Measurements from ENCODE around the gene SVIL.

The SVIL gene

DNA sequence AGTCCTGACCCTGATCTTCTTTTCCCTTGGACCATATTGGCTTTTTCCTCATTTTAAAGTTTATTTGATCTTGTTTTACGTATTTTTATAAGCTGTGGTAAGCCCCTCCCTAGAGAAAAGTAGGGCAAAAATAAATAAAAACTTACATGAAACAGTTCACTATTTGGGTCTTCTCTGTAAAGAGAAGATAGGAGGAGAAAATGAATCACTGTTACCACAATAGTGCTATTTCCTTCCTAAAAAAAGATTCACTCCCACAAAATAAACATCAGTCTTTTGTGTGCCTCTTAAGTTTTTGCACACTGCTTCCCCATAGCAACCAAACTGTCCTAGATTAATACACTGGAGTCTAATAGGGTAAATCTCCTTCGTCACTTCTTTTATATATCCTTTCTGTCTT, 1.4 kb upstream of the SVIL start:
- Histone ChIP-seq H3K4me2 (ENCODE audit: low read length) (no peak overlapping the region), H4K8ac (ENCODE audit: low read depth, low read length) (no peak overlapping the region), H3K4me3 (ENCODE audit: low read depth, low read length) (no peak overlapping the region), H4K91ac (ENCODE audit: low read depth, low read length) (no peak overlapping the region), H3K9me3 (ENCODE audit: insufficient read depth, low read depth, low read length) (peaks cover 1% of the 10 kb centered on the region), H4K12ac (ENCODE audit: low read depth, low read length) (no peak overlapping the region), H3K14ac (ENCODE audit: low read length) (no peak overlapping the region), H2BK12ac (ENCODE audit: low read length) (no peak overlapping the region), H2BK5ac (ENCODE audit: low read depth, low read length, poor library complexity) (no peak overlapping the region), H2AK5ac (ENCODE audit: low read length) (no peak overlapping the region), H3K18ac (ENCODE audit: low read length) (no peak overlapping the region), H2BK120ac (ENCODE audit: insufficient read depth, low read length, poor library complexity) (no peak overlapping the region), H3K79me2 (ENCODE audit: control insufficient read depth, insufficient read depth, low read length, poor library complexity) (no peaks in the 10 kb centered on the region), H2AFZ (ENCODE audit: insufficient read depth, low read length, poor library complexity) (no peak overlapping the region), H3K4ac (ENCODE audit: low read depth, low read length) (no peak overlapping the region), H3K9ac (ENCODE audit: low read length) (no peak overlapping the region), H3K27me3 (ENCODE audit: insufficient read depth, low read length) (no peaks in the 10 kb centered on the region), H3K23ac (ENCODE audit: low read length) (no peak overlapping the region), H3K79me1 (ENCODE audit: low read length) (peaks cover 3% of the 10 kb centered on the region), H3K4me1 (ENCODE audit: control insufficient read depth in 1 of 2, insufficient read depth in 2 of 2, low read length in 2 of 2) (peaks cover 3 to 6% of the 10 kb centered on the region in 2 experiments), H3K27ac (ENCODE audit: low read depth, low read length) (no peak overlapping the region), H3K36me3 (ENCODE audit: control insufficient read depth in 1 of 2, insufficient read depth in 2 of 2, low read length in 2 of 2) (peaks cover 5 to 7% of the 10 kb centered on the region in 2 experiments)
- no peak for DNase-seq
- WGBS (ENCODE audit: extremely low coverage, insufficient coverage, insufficient read length): no CpG with 5 or more reads among the region's 2 CpGs

DNA sequence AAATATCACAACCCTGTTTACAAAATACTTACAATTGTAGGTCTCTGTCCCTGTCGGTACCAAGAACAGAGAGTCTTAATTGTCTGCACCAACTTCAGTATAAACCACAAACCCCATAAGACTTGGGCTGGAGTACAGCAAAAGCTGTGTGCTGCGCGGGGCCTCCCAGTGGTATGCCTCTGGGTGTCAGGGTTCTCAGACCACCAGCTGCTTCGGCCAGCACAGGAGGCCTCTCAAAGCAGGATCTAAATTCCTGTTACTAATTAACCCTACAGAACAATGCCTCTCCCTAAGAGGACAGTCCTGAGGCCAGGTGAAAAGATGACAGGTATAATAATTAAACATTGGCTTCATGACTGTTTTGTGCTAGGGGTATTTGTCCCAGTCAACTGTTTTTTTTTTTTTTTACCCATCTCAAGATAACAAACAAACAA, 957 bp upstream of the SVIL start:
- no peak overlapping the region for H2AK5ac ChIP-seq (ENCODE audit: low read length)
- no peak overlapping the region for H4K91ac ChIP-seq (ENCODE audit: low read depth, low read length)
- H3K27ac ChIP-seq (ENCODE audit: low read depth, low read length): no peak overlapping the region
- peaks cover 3 to 6% of the 10 kb centered on the region in 2 experiments for H3K4me1 ChIP-seq (ENCODE audit: control insufficient read depth in 1 of 2, insufficient read depth in 2 of 2, low read length in 2 of 2)
- H3K4me2 ChIP-seq (ENCODE audit: low read length): no peak overlapping the region
- H3K36me3 ChIP-seq (ENCODE audit: control insufficient read depth in 1 of 2, insufficient read depth in 2 of 2, low read length in 2 of 2): peaks cover 5 to 6% of the 10 kb centered on the region in 2 experiments
- no peak overlapping the region for H2BK5ac ChIP-seq (ENCODE audit: low read depth, low read length, poor library complexity)
- H3K18ac ChIP-seq (ENCODE audit: low read length): no peak overlapping the region
- H4K8ac ChIP-seq (ENCODE audit: low read depth, low read length): no peak overlapping the region
- H2BK120ac ChIP-seq (ENCODE audit: insufficient read depth, low read length, poor library complexity): no peak overlapping the region
- no CpG with 5 or more reads among the region's 4 CpGs for WGBS (ENCODE audit: extremely low coverage, insufficient coverage, insufficient read length)
- no peak overlapping the region for H2AFZ ChIP-seq (ENCODE audit: insufficient read depth, low read length, poor library complexity)
- no peak overlapping the region for H2BK12ac ChIP-seq (ENCODE audit: low read length)
- H3K4me3 ChIP-seq (ENCODE audit: low read depth, low read length): no peak overlapping the region
- H3K14ac ChIP-seq (ENCODE audit: low read length): no peak overlapping the region
- H3K9ac ChIP-seq (ENCODE audit: low read length): no peak overlapping the region
- no peaks in the 10 kb centered on the region for H3K79me2 ChIP-seq (ENCODE audit: control insufficient read depth, insufficient read depth, low read length, poor library complexity)
- H3K9me3 ChIP-seq (ENCODE audit: insufficient read depth, low read depth, low read length): peaks cover 1% of the 10 kb centered on the region
- H3K79me1 ChIP-seq (ENCODE audit: low read length): peaks cover 3% of the 10 kb centered on the region
- H3K27me3 ChIP-seq (ENCODE audit: insufficient read depth, low read length): no peaks in the 10 kb centered on the region
- DNase-seq: no peak
- H3K4ac ChIP-seq (ENCODE audit: low read depth, low read length): no peak overlapping the region
- no peak overlapping the region for H4K12ac ChIP-seq (ENCODE audit: low read depth, low read length)
- no peak overlapping the region for H3K23ac ChIP-seq (ENCODE audit: low read length)

DNA sequence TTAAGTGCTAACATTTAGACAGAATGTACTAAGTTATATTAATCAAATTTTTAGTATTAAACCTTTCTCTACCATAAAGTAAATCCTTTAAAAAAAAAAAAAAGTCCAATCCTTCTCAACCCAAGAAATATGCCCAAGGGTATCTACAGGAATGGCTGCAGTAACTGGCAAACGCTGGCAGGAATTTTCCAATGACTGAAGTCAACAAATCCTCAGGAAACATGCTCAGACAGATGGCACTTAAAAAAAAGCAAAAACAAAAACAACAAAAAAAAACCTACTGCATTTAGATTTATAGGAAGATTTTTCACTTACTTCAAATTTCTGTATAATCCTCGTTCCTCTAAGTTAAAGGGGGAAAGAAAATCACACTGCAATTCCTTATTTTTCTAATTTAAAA, 666 bp downstream of the SVIL start:
- H2AFZ ChIP-seq (ENCODE audit: insufficient read depth, low read length, poor library complexity): no peak overlapping the region
- whole genome bisulfite sequencing (ENCODE audit: extremely low coverage, insufficient coverage, insufficient read length): no CpG with 5 or more reads among the region's 2 CpGs
- DNase-seq: no peak

DNA sequence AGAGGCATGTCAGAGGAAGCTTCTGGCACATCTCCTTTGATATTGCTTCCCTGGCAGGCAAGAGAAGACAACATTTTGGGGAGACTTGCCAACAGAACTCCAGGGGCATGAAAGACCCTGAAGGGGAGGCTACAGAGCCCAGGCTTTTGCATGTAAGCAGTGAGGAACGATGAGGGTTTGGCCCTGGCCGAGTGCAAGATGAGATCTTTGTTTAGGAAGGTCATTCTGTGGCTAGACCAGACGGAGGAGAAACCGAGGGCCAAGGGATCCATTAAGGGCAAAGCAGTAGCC, 3.8 kb downstream of the SVIL start:
- H3K14ac ChIP-seq (ENCODE audit: low read length): no peak overlapping the region
- H3K4me2 ChIP-seq (ENCODE audit: low read length): peak overlapping the region; percentile 6
- H3K9me3 ChIP-seq (ENCODE audit: insufficient read depth, low read depth, low read length): no peaks in the 10 kb centered on the region
- DNase-seq: no peak
- H3K18ac ChIP-seq (ENCODE audit: low read length): no peak overlapping the region
- H2BK120ac ChIP-seq (ENCODE audit: insufficient read depth, low read length, poor library complexity): no peak overlapping the region
- H2BK5ac ChIP-seq (ENCODE audit: low read depth, low read length, poor library complexity): no peak overlapping the region
- no peak overlapping the region for H3K27ac ChIP-seq (ENCODE audit: low read depth, low read length)
- no peak overlapping the region for H2BK12ac ChIP-seq (ENCODE audit: low read length)
- no peak overlapping the region for H2AFZ ChIP-seq (ENCODE audit: insufficient read depth, low read length, poor library complexity)
- no peak overlapping the region for H4K8ac ChIP-seq (ENCODE audit: low read depth, low read length)
- no peak overlapping the region for H4K12ac ChIP-seq (ENCODE audit: low read depth, low read length)
- H3K4me1 ChIP-seq (ENCODE audit: control insufficient read depth in 1 of 2, insufficient read depth in 2 of 2, low read length in 2 of 2): peaks cover 3 to 6% of the 10 kb centered on the region in 2 experiments
- no peak overlapping the region for H3K23ac ChIP-seq (ENCODE audit: low read length)
- H3K9ac ChIP-seq (ENCODE audit: low read length): no peak overlapping the region
- H2AK5ac ChIP-seq (ENCODE audit: low read length): no peak overlapping the region
- no peak overlapping the region for H3K4ac ChIP-seq (ENCODE audit: low read depth, low read length)
- H3K27me3 ChIP-seq (ENCODE audit: insufficient read depth, low read length): no peaks in the 10 kb centered on the region
- no peaks in the 10 kb centered on the region for H3K79me2 ChIP-seq (ENCODE audit: control insufficient read depth, insufficient read depth, low read length, poor library complexity)
- H3K36me3 ChIP-seq (ENCODE audit: control insufficient read depth in 1 of 2, insufficient read depth in 2 of 2, low read length in 2 of 2): no peaks in the 10 kb centered on the region
- no CpG with 5 or more reads among the region's 4 CpGs for WGBS (ENCODE audit: extremely low coverage, insufficient coverage, insufficient read length)
- H3K79me1 ChIP-seq (ENCODE audit: low read length): peaks cover 3% of the 10 kb centered on the region
- H4K91ac ChIP-seq (ENCODE audit: low read depth, low read length): no peak overlapping the region
- H3K4me3 ChIP-seq (ENCODE audit: low read depth, low read length): no peak overlapping the region

More for the DNA sequence above, 666 bp downstream of the SVIL start:
- peaks cover 3% of the 10 kb centered on the region for H3K79me1 ChIP-seq (ENCODE audit: low read length)
- no peak overlapping the region for H2AK5ac ChIP-seq (ENCODE audit: low read length)
- peaks cover 3 to 6% of the 10 kb centered on the region in 2 experiments for H3K4me1 ChIP-seq (ENCODE audit: control insufficient read depth in 1 of 2, insufficient read depth in 2 of 2, low read length in 2 of 2)
- no peak overlapping the region for H2BK120ac ChIP-seq (ENCODE audit: insufficient read depth, low read length, poor library complexity)
- H3K4me2 ChIP-seq (ENCODE audit: low read length): no peak overlapping the region
- H4K8ac ChIP-seq (ENCODE audit: low read depth, low read length): no peak overlapping the region
- H3K23ac ChIP-seq (ENCODE audit: low read length): no peak overlapping the region
- no peak overlapping the region for H4K12ac ChIP-seq (ENCODE audit: low read depth, low read length)
- no peaks in the 10 kb centered on the region for H3K79me2 ChIP-seq (ENCODE audit: control insufficient read depth, insufficient read depth, low read length, poor library complexity)
- no peaks in the 10 kb centered on the region for H3K27me3 ChIP-seq (ENCODE audit: insufficient read depth, low read length)
- H2BK12ac ChIP-seq (ENCODE audit: low read length): no peak overlapping the region
- H2BK5ac ChIP-seq (ENCODE audit: low read depth, low read length, poor library complexity): no peak overlapping the region
- H3K9me3 ChIP-seq (ENCODE audit: insufficient read depth, low read depth, low read length): peaks cover 1% of the 10 kb centered on the region
- no peak overlapping the region for H3K18ac ChIP-seq (ENCODE audit: low read length)
- no peak overlapping the region for H4K91ac ChIP-seq (ENCODE audit: low read depth, low read length)
- peaks cover 0 to 4% of the 10 kb centered on the region in 2 experiments for H3K36me3 ChIP-seq (ENCODE audit: control insufficient read depth in 1 of 2, insufficient read depth in 2 of 2, low read length in 2 of 2)
- no peak overlapping the region for H3K14ac ChIP-seq (ENCODE audit: low read length)
- no peak overlapping the region for H3K9ac ChIP-seq (ENCODE audit: low read length)
- H3K27ac ChIP-seq (ENCODE audit: low read depth, low read length): no peak overlapping the region
- no peak overlapping the region for H3K4me3 ChIP-seq (ENCODE audit: low read depth, low read length)
- H3K4ac ChIP-seq (ENCODE audit: low read depth, low read length): no peak overlapping the region

Data from trophoblast cell (in vitro differentiated cells and primary cell).